IMR-90 (cell line): ENCODE measurements around the gene CEACAM6.

Source experiments
- CTCF ChIP-seq: conservative IDR thresholded peaks from 2 replicates; pipeline ENCODE4 v1.5.1; 2012; ENCODE audit warnings: mild to moderate bottlenecking, low read depth, low read length, improper control_type of control experiment
- MAFK ChIP-seq: IDR thresholded peaks from 2 replicates; pipeline ENCODE4 v1.6.1; 2012; ENCODE audit warnings: low read depth, low read length, improper control_type of control experiment

GRCh38 chr19:41815301-41815700, 60.0 kb downstream of the CEACAM6 start:
- TF ChIP-seq MAFK (no peak), CTCF (no peak)
